Posterior cingulate gyrus (tissue), 11 donors: Measurements from ENCODE around the gene TSSC4.

Experiments
- DNase-seq, 10 donors: peaks; one replicate each; pipeline versions ENCODE4 v3.0.0 to v3.0.0-alpha.2; 2020 to 2021; ENCODE audit warnings: mixed read lengths in 3 of 10
- intact Hi-C: fragments of 100-400 bp; cut with DNase I; formaldehyde crosslinking; loops from one replicate; pipeline ENCODE4 v1.15.1; 2023

Gene TSSC4

GRCh38 chr11:2383852-2384804, 16.4 kb upstream of the TSSC4 start:
- intact Hi-C loops: no loop called here
- DNase-seq: peak in 5 of 10 donors; percentile 32 to 83 (median 42)

GRCh38 chr11:2385156-2386151, 15.1 kb upstream of the TSSC4 start:
- no peak for DNase-seq
- intact Hi-C loops: no loop called here

- intact Hi-C loops: no loop called here
- no peak for DNase-seq
Measured at GRCh38 chr11:2386591-2386990, 14.0 kb upstream of the TSSC4 start.

DNA sequence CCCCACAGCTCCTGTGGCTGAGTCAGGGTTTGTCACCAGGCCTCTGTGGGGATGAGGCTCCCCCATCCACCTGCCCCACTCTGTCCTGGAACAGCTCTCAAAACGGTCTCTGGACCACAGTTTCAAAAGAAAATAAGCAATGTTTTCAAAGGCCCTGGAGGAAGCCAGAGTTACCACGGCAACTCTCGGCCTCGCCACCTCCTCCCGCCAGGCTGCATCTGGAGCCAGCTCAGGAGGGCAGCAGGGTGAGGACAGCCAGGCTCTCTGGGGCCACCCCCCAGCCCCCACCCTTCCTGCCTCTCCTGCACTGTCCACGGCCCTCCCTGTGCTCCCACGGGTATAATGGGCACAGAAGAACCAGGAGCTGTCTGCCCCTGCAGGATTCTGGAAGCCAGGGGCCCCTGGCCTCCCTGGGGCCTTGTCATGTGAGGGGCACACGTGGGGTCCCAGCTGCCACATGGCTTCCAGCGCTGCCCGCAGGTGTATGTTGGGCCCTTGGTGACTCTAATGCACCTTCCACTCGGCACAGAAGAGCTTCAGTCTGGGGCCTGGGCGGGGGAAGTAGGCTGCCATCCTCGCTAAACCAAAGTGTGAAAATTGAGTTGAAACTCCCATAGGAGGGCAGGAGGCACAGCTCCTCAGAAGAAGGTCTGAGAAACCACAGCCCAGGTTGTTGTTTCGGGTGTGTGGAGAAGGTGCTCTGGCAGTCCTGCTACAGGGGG, 13.1 kb upstream of the TSSC4 start:
- intact Hi-C loops: no loop called here
- peak in 7 of 10 donors; percentile 36 to 94 (median 69) for DNase-seq

GRCh38 chr11:2388431-2389376, 11.8 kb upstream of the TSSC4 start:
- DNase-seq: peak in 2 of 10 donors; percentile 47 to 93

GRCh38 chr11:2389377-2390026, 11.0 kb upstream of the TSSC4 start:
- no peak for DNase-seq
- intact Hi-C loops: no loop called here

More at GRCh38 chr11:2388431-2389376, 11.8 kb upstream of the TSSC4 start:
- intact Hi-C loops: no loop called here

GRCh38 chr11:2390091-2390724, 10.3 kb upstream of the TSSC4 start:
- intact Hi-C loops: no loop called here
- DNase-seq: no peak

- no peak for DNase-seq
- intact Hi-C loops: no loop called here
Measured at GRCh38 chr11:2390725-2391151, 9.8 kb upstream of the TSSC4 start.

GRCh38 chr11:2391181-2391975, 9.2 kb upstream of the TSSC4 start:
- DNase-seq: no peak
- intact Hi-C loops: no loop called here

GRCh38 chr11:2392241-2392959, 8.2 kb upstream of the TSSC4 start:
- intact Hi-C loops: loop anchor here (1.0 kb wide), 1 partner anchor 28 kb away; no protein-coding TSS in a partner anchor
- DNase-seq: no peak

GRCh38 chr11:2393111-2393868, 7.3 kb upstream of the TSSC4 start:
- DNase-seq: no peak
- intact Hi-C loops: no loop called here

DNA sequence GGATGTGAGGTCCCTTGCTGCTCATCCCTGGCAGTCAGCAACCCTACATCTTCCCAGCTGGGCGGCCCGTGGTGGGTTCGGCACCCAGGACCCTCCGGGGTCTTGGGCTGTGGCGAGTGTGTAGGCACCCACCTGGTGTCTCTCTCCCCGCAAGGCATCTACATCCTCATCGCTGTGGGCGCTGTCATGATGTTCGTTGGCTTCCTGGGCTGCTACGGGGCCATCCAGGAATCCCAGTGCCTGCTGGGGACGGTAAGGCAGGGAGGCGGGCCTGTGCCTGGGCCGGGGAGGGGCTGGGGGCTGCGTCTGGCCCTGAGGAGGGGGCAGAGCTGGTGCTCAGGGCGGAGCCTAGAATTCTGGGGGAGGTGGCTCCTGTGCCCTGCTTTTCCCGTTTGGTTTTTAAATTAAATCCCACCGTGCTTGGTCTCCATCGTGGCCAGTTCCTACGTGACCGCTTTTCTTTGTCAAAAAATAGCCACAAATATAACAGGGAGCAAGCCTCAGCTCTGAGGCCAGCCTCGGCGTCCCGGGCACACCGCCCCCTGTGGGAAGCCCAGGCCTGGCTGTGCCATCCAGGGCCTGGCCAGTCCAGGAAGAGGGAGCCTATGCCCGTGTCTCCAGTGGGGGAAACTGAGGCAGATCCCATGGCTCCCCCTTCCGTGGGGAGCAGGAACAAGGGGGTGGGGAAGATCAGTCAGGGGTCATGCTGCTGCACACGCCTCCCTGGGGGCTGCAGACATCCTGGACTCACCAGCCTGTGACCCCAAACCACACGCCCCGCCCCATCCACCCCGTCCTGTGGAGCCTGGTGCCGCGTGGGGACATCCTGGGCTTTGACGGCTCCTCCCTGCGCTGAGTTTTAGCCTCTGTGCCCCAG, 6.4 kb upstream of the TSSC4 start:
- no peak for DNase-seq
- intact Hi-C loops: no loop called here

DNA sequence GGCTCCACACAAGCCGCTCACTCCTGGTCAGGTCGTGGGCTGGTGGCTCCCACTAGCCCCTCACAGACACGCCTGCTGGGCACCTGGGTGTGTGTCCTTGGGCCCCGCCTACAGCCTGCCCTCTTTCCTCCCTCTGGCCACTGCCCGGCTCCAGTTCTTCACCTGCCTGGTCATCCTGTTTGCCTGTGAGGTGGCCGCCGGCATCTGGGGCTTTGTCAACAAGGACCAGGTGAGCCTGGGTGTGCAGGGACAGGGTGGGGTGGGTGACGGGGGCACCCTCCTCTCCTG, 5.8 kb upstream of the TSSC4 start:
- no peak for DNase-seq
- intact Hi-C loops: no loop called here

DNA sequence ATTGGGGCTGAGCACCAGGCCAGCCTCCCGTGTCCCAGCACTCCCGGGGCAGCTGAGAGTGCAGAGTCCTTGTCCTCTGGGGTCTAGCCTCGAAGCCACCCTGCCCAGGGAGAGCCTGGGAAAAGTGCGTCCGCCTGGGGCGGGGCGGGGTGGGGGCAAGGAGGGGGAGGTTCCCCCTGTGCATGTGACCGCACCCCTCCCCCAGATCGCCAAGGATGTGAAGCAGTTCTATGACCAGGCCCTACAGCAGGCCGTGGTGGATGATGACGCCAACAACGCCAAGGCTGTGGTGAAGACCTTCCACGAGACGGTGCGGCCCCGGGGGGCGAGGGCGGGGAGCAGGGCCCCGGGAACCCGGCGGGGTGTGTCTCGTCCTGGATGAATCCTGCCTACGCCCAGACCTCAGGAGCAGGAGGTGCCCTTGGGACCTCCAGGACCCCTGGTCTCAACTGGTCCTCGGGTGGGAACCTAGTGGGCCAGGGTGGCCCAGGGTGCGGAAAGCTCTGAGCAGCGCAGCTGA, 5.3 kb upstream of the TSSC4 start:
- no peak for DNase-seq
- intact Hi-C loops: no loop called here

GRCh38 chr11:2395856-2396255, 4.7 kb upstream of the TSSC4 start:
- no peak for DNase-seq
- intact Hi-C loops: no loop called here
